GM21360 (cell line): ENCODE measurements around the gene FER.
"Not testable (repeated sequence)": the region's sequence is repeated elsewhere in the genome, so short reads cannot be mapped to it uniquely, and the experiment has no call there.

Experiments
- ATAC-seq: cut with Tn5 transposase; IDR thresholded peaks from one replicate; pipeline ENCODE4 v1.9.1; 2021; ENCODE audit warnings: mild to moderate bottlenecking, moderate library complexity; ENCODE audit not compliant: unreplicated experiment

Gene FER

DNA sequence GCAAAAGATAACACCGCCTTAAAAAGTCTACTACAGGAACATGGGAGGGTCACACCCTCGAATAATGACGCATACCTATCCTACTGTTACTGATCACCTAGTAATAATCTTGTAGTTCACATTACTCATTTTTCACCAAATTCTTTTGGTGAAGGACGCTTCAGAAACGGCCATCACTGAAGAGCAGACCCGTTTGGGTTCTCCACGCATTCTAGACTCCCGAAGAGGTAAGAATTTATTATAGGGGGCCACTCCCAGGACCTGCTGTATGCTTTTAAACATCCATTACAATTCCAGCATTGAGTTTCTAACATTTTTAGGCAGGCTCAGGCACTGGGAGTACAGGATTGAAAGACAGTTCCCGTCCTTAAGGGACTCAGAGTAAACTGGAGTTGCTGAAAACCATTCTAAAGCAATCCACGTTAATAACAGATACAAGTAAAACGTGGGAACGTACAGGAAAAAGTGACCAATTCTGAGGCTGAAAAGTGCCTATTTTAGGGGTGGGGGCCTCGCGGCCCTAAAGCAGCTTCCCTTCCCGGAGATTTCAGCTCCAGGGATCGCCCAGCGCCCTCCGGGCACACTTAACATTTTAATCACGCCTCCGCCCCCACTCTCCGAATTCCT, at the start of gene FER:
TSS of gene FER (plus strand) at position 124 of the 627 bp plus-strand sequence. CDS start 50,286 bp downstream, outside the sequence.
- peak; percentile 31 for ATAC-seq

DNA sequence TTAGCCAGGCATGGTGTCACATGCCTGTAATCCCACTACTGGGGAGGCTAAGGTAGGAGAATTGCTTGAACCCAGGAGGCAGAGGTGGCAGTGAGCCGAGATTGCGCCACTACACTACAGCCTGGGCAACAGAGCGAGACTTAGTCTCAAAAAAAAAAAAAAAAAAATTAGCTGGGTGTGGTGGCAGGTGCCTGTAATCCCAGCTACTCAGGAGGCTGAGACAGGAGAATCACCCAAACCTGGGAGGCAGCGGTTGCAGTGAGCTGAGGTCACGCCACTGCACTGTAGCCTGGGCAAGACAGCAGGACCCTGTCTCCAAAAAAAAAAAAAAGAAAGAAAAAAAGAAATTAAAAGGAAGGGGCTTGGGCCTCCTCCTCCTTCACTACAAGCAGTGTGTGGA, 47.3 kb upstream of the FER start:
- not testable (repeated sequence) for ATAC-seq

DNA sequence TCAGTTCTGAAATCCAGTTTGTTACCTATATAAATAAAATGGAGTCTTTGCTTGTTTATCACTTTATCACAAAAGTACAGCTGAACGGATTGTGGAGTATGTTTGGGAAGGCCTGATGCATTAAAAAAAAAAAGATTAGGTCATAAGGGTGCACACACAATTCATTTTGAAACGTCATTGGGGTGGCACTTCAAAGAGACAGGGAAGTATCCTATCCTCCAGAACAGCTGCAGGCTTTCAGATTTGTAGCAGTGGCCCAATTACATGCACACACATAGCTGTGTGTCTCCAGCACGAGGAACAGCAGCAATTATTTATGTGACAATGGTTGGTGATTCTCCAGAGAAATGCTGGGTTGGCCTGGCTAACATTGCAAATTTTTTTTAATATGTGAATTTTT, 46.8 kb upstream of the FER start:
- ATAC-seq: no peak

DNA sequence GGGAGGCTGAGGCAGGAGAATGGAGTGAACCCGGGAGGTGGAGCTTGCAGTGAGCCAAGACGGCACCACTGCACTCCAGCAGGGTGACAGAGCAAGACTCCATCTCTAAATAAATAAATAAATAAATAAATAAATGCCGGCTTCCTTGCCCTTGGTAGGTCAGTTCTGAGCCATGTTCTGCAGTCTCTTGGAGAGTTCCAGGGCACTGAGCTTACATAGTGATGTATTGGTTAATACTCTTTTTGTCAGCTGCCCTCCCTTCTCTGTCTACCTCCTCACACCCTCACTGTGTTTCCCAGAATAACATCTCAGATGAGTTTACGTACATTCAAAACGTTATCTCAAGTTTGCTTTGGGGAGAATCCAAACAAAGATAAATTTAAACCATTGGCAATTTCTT, 45.2 kb upstream of the FER start:
- ATAC-seq: no peak

DNA sequence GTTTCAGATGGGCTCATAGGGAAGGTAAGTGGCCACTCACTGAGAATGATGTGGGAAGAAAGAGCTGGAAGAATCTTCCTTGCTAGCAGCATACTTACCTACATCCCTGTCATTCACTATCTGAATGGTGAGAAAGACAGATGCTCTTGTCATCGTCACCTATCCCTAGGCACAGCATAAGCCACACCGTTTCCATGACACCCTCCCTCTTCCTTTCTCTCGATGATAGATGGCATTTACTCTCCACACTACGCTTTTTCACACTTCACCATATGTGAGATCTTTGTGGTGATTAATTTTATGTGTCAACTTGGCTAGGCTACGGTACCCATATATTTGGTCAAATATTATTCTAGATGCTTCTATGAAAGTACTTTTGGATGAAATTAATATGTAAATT, 44.4 kb upstream of the FER start:
- no peak for ATAC-seq

DNA sequence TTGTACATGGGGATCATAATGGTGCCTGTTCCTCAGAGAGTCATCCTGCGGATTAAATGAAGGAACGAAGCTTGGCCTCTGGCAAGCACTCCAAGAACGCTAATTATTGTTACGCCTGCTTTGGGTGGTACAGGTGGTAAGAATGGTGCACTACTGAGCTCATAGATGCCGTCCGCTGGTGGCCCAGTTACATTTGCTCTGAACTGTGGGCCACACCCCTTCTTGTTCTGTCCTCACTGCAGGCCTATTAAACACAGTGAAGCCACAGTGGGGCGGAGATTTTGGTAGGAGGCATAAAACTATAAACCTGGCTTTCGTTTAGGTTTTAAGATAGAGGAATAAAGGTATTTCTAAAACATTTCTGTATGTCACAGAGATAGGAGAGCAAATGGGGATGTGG, 40.6 kb upstream of the FER start:
- ATAC-seq: no peak

DNA sequence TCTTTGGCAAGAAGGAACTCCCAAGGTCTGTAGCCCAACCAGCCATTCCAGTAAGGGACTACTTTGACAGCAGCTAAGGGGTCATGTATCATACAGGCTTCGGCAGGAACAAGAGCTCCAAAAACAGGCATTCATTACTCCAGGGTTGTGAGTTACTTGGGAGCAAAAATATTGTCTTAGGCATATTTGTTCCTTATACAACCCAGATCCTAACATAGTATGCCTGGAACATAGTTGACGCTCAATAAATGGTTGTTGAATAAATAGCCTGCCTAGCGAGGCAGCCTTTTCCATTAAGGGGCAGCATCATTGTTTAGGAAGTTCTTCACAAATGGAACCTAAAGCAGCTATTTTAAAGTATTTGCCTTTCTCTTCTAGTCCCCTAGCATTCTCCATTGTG, 35.8 kb upstream of the FER start:
- ATAC-seq: no peak

DNA sequence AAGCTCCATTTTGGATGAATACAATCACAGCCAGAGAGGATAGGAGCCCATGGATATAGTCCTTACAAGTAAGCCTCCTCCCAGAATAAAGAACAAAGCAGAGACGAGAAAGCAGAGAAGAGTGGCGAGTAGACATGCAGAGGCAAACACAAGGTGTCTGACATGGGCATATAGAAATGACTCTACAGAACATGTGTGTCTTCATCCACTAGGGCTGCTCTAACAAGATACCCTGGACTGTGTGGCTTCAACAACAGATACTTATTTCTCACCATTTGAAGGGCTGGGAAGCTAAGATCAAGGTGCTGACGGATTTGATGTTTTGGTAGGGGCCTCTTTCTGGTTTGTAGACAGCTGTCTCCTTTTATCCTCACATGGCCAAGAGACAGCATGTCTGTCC, 32.3 kb upstream of the FER start:
- ATAC-seq: no peak

DNA sequence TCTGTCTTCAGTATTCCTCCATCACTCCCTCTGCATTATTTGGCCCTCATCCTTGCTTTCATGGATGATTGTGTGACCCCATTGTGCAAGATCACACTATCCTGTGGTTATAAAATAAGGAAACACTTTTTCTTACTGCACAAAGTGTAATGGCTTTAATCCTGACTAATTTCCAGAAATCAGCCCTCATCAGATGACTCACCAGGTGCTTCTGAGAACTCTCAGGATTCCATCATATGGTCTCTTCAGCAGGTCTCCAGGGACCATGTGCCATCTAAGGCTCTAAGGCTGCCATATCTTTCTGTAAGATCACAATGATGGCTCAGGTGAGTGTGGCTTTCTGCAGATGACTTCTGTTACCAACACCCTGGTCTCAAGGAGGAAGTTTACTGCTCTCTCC, 27.3 kb upstream of the FER start:
- ATAC-seq: peak; percentile 94

DNA sequence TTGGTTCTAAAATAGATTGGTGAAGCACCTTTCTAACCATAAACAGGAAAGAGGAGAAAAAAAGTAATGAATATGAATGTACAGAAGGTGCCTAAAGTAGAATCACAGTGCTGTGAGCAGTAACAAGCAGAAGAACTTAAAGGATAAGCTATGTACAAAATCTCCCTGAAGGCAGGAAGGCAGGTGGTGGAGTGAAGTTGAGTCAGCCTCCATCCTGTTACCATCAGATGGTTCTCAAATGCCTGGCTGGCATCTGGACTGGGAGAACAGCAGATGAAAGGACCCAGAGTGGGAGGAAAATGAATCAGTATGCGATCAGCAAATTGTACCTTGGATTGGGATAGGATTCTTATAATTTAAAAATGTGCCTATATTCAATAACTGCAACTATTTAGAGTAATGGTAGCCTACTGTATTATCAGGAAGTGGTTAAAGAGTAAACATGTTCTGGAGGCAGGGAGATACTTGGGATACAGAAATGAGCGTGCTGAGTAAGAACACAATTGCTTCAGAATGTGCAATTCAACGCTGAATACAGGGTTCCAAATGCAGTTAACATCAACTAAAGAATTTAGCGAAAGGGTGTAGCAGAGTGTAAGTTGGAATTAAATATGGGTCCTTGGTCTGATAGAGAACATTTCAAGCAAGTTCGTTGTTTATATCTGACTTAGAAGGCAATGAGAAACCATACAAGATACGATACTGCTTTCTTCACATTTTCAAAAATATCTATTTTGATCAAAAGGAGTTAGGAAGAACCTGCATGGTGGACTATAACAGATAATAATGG, 21.1 kb upstream of the FER start:
- no peak for ATAC-seq

DNA sequence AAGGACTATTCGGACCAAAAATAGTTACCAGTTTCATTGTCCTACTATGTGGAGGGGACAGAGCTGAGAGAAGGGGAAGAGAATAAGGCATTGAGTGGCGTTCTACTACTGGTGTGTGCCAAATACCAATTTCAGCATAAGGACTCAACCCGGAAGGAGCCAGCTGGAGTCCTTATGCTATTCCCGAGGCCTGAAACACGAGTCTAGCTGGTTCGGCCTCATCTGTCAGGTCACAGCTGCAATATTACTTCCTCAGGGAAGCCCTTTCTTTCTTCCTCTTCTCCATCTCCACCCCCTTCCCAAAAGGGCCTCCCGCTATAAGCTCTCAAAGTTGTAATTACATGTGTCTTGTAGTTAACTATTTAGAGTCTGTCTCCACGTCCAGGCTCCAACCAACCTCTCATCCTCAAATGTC, 20.5 kb upstream of the FER start:
- no peak for ATAC-seq

DNA sequence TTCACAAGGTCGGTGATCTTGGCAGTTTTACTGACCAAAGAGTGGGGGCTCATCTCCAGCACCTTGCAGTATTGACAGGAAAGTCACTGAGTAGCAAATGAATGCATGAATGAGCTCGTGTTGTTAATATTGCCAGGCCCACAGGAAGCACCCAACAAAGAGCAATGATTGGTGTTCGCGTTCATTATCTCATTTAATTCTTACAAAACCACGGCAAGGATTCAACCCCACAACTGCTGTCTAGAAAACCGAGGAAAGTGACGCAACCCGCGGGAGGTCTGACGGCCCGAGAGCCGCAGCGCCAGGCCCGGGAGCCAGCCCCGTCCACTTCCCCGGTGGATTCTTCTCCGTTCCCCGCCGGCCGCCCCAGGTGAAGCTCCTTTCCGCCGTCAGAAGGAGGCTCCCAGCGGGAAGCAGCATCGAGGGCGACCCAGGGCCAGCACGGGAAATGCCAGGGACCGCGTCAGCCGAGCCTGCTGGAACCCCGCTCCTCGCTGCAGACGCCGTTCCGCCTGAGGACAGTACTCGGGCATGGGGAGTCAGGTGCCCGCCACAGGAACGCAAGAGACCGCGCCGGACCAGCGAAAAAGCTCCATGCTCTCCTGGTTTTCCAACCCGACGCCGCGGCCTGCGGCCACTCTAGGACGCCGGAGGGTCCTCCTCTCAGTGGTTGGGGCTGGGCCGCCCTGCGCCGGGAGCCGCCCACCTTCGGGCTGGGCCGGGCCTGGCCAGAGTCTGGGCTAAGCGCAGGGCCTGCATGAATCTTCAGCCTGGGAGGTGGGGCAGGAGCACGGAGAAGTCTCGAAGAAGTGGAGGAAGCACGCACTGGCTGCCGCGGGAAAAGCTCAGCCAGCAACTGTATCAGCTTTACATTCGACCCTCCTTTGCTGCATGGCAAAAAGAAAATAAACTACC, 19.8 kb upstream of the FER start:
- ATAC-seq: peak; percentile 67

DNA sequence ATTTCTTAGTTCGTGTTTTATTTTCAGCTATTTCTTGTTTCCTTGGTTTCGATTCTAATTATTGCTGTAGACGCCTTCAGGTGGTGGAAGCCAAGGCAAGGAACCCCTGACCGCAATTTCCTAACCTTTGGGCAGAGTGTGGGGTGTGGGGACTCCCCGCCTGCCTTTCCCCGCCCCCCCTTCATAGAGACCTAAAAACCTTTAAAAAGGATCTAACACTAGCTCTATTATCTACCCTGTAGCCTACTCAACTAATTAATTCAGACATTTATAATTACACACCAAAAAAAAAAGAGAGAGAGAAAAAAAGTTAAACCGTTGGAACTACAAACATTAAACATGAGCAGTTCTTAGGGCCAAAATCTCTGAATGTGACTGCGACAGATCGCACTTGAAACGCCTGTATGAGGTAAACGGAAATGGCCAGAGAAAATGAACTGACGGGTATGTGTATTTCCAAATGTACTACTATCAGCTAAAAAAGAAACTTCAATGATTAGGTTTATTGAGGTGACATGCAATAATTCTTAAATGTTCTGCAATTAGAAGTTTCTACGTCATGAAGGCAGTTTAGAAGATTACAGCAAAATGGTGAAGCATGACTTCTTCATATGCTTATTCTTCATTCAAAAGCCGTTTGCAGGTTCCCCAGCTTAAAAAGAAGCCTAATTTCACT, 19.0 kb upstream of the FER start:
- peak; percentile 37 for ATAC-seq

DNA sequence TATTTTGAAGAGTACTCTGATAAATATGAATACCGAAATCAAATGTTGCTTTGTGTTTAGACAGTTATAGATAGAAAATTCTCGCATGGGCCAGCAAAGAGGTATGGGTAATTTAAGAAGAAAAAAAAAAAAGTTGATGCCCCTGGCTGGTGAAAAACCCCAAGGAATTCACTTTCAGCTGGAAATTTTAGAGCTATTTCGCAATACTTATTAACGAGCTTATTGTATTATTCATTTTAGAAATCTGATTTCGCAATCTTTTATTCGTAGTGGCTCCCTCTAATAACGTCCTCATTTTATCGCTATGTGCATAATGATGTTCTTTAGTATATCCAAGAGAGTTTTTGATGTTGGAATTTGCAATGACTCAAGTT, 18.5 kb upstream of the FER start:
- ATAC-seq: no peak

DNA sequence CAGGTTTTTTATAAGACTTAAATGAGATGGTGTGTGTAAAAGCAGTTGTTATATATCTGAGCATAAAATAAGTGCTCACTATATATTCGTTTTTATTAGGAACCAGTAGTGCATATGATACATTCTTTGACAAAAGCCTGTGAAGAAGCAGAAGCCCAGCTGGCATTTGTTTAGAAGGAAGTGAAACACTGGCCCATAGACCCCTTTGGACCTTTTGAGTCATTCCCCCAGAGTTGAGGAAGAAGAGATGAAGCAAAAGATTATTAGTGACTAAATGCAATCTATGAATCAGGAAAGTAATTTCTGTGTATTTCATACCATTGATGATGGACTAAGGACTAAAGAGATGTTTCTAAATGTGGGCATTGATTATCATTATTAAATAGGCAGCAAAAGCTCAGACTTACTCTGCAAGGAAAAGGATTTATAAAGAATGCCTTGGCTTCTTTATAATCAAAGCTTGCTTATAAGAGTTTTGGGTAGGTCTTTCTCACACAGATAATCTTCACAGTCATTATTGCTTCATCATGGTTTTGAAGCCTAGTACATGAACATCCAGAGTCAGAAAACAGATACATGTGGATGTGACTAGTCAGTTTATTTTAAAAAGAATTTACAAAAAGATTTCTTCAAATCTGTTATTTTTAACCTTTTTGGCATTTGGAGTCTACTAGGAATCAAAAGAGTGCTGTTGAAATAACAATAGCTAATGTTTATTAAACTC, 16.9 kb upstream of the FER start:
- ATAC-seq: peak; percentile 48

DNA sequence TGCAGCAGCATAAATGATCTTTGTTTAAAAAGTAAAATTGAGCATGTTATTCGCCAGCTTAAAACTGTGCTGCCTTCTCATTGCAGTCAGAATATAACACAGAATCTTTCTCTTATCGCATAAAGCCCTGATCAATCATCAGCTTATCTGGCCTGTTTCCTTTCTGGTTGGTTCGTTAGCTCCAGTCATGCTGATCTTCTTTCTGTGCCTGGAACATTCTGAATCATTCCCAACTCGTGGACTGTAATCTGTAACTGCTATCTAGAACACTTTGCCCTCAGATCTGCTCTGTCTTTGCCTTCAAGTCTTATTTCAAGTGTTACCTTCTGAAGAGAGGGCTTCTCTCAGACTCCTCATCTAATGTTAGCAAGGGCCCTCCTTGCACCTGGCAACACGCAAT, 11.9 kb upstream of the FER start:
- no peak for ATAC-seq

DNA sequence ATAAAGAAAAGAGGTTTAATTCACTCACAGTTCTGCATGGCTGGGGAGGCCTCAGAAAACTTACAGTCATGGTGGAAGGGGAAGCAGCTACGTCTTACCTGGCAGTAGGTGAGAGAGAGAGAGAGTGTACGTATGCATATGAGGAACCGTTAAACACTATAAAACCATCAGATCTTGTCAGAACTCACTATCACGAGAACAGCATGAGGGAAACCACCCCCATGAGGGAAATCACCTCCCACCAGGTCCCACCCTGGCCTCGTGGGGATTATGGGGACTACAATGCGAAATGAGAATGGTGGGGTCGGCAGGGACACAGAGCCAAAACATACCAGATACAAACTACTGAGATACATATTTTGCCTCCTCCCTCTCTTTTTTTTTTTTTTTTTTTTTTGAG, 10.8 kb upstream of the FER start:
- ATAC-seq: no peak

DNA sequence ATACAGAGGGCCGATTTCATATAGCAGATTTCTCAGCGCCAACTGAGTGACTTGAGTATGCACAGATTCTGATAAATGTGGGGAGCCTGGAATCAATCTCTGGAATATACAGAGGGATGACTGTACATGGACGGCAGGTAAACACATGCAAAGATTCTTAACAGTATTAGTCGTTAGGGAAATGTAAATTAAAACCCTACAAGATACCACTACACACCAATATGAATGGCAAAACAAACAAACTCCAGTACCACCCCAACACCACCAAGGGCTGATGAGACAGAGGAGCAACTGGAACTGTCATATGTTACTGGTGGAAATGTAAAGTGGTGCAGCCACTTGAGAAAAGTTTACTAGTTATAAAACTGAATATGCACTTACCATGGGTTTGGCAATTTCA, 8.3 kb upstream of the FER start:
- no peak for ATAC-seq

DNA sequence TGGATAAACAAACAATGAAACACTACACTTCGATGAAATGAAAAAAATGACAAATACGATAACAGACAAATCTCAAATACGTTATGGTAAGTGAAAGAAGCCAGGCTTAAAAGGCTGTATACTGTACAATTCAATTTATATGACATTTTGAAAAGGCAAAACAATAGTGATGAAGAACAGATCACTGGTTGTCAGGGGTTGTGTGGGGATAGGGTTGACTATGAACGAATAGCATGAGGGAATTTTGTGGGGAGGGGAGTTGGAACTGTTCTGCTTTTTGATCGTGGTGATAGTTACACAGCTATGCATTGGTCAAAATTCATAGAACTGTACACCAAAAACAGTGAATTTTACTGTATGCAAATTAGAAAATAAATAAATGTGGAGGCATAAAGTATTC, 7.8 kb upstream of the FER start:
- no peak for ATAC-seq

DNA sequence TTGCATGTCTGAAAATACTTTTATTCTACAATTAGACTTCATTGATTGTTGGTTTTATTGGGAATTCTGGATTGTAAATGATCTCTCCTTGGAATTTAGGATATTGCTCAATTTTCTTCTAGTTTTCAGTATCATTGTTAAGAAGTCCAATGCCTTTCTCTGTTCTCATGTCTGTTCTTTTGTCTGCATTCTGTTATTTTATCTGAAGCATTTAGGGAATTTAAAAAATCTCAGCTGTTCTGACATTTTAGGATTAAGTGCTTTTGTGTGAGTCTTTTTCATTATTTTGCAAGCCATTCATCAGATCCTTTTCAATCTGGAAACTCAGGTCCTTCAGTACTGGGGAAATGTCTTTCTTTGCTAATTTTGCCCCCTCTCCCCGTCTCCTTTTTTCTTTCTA, 4.4 kb upstream of the FER start:
- no peak for ATAC-seq

DNA sequence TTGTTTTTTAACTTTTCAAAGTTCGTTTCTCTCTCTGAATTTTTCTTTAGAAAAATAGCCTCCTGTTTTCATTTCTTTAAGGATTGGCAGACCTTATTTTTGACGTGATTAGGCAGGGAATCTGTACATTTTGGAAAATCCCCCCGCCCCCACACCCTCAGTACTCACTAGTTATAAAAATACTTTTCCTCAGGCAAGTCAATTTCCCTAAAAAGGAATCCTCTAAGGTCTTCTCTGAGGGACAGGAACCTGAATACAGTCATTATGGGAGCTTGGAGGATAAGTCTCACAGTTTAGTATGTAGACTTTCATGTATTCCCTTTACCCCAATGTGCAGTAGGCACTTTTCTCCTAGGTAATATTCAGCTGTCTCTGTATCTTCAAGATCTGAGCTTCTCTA, 3.9 kb upstream of the FER start:
- ATAC-seq: no peak
